GM18505 (cell line): Measurements from ENCODE around the gene RNF157.

ENCODE experiments used
- ATAC-seq: cut with Tn5 transposase; IDR thresholded peaks from one replicate; pipeline ENCODE4 v1.9.1; 2021; ENCODE audit not compliant: unreplicated experiment
- POLR2A ChIP-seq: IDR thresholded peaks from 4 replicates; pipeline ENCODE4 v1.6.1; 2011; ENCODE audit warnings: borderline replicate concordance; ENCODE audit not compliant: insufficient read depth, insufficient read length; ENCODE audit errors: extremely low read depth

Gene RNF157

DNA sequence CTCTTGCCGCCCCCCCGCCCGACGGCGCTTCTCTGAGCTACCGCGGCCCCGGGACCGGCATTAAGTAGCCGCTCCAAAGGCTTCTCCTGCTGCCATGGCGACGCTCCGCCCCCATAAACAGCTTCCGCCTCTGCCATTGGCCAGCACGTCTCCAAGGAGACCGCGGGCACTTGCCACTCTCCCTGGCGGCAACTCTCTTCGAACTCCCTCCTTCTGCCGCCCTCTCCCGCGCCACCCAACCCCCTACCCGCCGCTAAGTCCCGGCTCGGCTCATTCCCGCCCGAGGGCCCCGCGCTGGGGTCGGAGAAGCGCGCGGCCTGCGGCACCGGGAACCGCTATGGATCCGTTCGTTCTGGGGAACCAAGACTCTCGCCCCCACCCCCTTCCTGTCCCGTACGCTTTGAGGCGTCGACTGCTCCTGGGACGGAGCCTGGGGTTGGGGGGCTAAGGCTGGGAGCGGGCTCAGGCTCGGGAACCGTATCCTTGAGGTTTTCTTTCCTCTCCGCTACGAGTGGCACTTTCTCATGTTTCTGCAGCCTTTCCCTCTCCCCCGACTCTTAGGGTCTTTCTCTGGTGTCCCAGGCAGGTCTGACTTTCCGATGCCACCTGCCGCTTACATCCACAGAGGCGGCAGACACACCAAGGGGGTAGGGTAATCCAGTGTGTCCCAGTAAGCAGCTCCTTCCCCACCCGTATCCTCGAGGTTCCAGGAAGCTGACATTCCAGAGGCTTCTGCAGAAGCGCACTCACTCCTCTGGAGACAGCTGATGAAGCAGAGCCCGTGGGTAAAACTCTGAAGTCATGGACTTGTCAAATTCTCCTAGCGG is 98.9 kb downstream of the RNF157 start, which contains the start of gene FOXJ1:
FOXJ1 (minus strand) TSS at position 34 of the 827 bp plus-strand sequence. CDS start 850 bp downstream, outside the sequence.
- no peak for TF ChIP-seq POLR2A
- ATAC-seq, result peak; percentile 65

DNA sequence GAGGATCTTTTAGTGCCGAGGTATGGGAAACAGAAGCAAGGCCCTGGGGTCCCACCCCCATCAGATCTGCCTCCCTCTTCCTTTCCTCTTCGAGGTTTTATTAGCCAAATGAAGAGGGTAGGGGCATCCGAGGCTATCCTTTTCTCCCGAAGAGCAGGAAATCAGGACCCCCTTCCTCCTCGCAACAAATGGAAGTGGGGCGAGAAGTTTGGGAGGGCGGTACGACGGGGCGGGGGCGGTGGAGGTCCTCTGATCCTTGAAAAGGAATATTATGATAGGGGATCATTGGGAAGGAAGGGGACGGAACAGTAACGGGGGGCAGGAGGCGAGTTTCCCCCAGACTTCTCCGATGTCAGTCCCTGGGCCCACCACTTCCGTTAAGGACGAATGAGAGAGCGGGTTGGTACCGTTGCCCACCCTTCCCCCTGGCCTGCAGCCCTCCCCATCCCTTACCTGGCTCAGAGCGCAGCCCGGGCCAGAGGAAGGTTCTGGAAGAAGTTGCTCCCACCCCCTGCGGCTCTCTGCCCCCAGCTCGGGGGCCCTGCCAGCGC is 99.6 kb downstream of the RNF157 start:
- no peak for ATAC-seq
- TF ChIP-seq POLR2A, result no peak

DNA sequence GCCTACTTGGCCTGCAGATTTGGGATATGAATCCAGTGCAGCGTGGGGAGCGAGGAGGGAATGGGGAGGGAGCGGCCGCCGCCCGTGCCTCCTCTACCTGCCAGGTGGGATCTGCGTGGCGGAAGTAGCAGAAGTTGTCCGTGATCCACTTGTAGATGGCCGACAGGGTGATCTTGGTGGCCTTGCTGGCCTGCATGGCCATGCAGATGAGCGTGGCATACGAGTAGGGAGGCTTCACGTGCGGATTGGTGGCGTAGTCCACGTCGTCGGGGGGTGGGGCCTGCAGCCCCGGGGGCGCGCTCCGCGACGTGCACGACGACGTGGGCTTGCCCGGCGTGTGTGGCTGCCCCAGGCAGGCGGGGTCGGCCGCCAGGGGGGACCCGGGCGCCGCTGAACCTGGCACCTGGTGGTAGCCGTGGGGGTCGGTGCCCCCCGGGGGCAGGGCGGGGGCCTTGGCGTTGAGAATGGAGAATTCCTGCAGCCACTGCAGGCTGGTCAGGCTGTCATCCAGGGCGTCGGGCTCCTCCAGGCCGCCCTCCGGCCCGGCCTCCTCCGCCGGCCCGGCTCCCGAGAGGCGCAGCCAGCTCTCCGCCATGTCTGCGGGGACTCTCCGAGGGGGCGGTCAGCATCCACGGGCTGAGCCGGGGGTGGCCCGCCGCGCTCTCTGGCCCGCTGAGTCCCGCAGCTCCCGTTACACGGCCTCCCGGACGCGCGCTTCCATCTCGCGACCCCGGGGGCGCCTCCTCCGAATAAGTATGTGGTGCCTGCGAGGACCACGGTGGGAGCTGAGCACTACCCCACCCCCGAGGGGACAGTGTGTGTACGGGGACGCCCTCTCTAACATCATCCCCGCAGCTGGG is 100.3 kb downstream of the RNF157 start:
- no peak for TF ChIP-seq POLR2A
- ATAC-seq, result no peak

DNA sequence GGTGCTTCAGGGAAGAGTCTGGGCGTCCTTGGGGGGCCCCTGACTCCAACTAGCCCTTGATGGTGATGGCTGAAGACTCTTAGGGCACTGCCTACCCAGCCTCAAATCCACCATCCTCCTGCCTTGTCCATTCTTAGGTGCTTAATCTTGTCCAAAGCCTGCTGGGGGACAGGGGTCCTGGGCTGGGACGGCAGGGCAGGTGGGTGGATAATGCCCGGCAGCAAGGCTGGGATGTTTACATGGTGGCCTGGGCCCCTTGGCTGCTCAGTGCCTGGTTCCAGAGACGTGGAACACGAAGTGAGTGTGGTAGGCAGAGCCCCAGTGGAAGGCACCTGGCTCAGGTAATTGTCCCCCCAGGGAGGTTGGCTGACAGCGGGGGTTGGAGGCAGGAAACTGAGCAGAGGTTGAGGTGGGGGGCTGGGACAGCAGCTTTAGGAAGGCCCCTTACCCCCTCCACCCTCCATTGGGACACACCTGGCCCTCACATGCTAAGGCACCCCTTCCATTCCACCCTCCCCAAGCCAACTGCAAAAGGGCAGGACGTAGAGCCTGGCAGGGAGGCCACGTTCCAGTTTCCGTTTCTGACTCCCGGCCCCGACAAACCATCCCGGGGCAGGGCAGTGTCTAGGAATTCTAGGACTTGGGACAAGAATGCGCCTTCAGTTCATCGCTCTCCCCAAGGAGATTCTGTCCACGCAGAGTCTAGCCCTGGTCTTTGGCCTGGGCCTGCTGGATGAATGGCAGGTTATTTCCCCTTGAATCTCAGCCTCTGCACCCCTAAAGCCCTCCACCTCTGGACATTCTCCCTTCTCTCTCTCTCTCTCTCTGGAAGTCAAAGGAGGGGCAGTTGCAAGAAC is 101.2 kb downstream of the RNF157 start:
- no peak for TF ChIP-seq POLR2A
- ATAC-seq, result no peak

DNA sequence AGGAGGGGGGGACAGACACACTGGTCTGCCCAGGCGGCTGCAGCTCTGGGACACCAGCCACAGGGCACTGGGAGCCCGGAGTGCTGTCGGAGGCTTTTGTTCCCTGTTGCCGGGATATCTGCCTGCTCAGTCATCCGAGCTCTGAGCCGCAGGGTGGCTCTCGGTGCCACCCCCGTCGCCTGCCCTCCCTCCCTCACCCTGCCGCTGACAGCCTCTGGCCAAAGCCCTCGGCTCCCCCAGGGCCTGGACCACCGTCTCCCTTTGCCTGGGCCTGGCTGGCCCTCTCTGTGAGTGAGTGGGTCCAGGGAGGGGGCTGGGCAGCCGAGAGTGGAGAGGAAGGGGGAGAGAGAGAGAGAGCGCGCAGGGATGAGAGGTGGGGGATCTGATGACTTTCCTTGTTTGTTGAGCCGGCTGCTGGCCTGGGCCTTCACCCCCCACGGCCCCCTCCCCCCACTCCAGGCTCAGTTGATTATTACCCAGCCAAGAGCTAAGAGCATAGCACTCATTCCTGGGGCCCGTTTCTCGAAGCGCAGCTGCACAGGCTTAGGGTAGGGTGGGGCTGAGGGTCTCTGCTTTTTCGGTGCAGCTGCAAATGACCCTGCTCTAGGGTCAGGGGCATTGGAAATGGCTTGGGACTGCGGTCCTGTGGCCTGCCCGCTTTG is 101.9 kb downstream of the RNF157 start:
- ATAC-seq, result no peak
- no peak for TF ChIP-seq POLR2A

DNA sequence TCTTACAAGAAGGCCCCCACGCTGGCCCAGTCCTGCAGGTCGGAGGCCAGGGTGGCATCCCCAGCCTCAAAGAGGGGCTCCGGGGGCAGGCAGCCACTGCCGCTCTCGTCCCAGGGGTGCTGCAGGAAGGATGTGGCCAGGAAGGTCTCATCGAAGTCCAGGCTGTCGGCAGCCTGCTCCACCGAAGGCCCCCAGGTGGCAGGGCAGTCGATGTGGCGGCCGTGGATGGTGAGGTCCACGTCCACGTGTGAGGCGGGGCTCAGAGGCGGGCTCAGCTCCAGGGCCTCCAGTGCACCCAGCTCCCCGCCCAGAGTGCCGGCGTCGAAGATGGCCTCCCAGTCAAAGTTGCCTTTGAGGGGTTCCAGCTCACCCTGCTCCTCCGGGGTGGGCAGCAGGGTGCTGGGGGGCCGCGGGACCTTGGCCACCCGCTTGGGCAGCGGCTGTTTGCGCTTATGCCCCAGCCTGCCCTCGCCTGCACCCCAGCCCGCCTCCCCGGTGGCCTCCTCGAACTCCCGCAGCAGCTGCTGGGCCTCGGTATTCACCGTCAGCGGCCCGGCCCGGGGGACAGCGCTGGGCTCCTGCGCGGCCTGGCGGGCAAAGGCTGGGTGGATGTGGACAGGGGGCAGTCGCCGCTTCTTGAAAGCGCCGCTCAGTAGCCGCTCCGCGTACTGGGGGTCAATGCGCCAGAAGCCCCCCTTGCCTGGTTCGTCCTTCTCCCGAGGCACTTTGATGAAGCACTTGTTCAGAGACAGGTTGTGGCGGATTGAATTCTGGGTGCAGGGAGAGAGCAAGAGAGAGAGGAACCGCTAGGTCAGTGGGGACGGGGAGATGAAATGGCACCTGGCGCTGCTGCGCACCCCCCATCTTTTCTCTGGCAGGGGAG is 102.7 kb downstream of the RNF157 start:
- no peak for TF ChIP-seq POLR2A
- no peak for ATAC-seq

DNA sequence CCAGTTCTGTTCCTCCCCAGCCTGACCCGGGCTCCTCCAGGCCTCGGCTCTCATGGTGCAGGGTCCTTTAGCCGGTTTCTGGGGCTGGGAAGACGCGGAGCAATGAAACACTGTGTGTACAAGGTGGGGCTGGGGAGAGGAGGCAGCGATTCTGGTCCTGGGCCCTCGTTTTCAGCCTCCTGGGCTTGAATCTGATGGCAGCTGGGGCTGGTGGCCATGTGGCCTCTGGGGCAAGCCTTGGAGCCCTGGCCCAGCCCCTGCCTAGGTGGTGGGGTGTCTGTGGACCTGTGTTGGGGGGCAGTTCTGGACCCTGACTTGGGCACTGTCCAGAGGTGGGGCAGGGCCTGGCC is 103.3 kb downstream of the RNF157 start:
- no peak for TF ChIP-seq POLR2A
- no peak for ATAC-seq

DNA sequence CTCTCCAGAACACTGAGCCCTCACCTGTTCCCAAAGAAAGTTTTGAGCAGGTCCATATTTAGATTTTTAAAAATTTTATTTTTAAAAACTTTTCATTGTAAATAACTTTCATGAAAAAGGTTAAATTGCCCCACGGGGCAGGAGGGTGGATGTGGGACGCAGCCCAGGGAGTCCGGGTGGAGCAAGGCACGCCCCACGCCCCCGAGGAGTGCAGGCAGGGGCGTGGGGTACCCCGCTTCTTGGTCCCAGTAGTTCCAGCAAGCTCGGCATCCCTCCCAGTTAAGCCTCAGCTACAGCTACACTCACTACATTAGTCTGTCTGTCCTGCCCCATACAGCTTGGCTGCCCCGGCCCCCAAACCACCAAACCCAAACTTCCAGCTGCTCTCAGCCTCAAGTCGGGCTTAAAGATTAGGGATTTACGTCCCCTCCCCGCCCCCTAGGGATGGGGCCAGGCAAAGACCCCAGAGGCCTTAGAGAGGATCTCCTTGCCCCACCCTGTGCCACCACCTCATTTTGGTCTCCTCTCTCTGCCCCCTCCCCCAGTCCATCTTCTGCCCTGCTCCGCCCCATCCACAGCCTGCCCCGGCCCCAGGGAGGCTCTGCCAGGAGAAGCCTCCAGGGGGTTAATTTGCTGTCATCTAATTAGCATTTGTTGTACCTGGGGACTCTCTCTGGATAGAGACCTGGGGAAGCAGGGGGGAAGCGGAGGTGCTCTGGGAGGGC is 103.9 kb downstream of the RNF157 start:
- no peak for ATAC-seq
- TF ChIP-seq POLR2A, result no peak

DNA sequence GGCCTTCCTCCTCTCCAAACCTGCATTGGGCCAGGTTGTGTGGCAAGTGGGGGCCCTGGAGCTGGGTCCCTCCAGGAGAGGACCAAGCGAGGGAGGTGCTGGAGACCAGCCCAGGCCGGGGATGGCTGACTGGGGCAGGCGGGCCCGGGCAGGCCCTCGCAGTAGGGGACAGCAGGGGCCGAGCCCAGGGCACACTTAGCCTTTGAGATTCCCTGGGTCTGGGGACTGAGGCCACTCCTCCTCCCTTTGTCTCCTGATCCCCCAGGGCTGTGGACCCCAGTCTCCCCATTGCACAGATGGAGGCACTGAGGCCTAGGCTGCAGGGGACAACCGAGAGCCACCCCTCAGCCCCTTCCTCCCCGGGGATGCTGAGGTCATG is 104.5 kb downstream of the RNF157 start:
- no peak for ATAC-seq
- no peak for TF ChIP-seq POLR2A

DNA sequence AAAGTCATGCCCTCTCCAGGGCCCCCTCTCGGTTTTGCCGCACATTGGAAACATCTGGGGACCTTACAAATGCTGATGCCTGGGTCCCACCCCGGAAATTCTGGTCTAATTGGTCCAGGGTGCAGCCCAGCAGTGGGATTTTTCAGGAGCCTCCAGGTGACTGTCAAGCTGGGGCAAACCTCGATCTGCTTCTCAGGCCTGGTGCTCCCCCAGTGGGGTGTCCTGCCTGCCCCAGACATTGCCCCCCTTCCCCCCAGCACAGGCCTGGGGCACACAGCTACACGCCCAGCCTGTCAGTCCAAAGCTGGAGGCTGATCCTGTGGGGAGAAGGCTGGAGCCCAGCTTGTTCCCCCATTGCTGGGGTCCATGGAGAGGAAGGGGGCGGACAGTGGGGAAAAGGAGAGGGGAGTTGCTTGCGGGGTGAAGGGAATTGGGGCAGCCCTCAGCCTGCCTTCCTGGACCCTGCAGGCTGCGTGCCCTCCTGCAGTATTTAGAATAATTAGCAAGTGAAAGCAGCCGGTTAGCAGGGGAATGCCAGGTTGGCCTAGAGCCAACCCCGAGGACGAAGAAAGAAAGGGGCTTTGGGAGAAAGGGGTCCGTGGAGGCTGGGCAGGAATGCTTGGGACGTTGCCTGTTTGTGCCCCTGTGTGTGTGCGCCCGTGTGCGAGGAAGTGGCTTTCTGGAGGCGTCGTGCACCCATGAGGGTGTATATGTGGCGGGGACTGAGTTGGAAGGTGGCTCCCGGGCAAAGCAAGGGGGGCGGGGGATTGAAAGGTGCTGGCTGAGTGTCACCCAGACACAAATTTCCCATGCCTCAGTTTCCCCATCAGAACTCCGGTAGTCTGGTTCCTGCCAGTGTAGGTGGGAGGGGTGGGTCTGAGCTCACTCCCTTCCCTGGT is 105.1 kb downstream of the RNF157 start:
- ATAC-seq, result no peak
- no peak for TF ChIP-seq POLR2A
